Colonic mucosa (tissue), 4 donors: ENCODE data around the gene UBFD1. TPM values are rescaled to one million over a fixed set of nuclear protein-coding genes. Genes with fewer than 3 reads are reported as not detected.
A peak's percentile ranks its signal among the peaks of the same experiment; 100 is the strongest.

ENCODE experiments used
- DNase-seq: peaks from one replicate; pipeline ENCODE4 v3.0.0-alpha.2; 2020
- H3K27ac ChIP-seq: fragments of 200-600 bp; one replicate; pipeline ENCODE4 v1.8.0; 2021
- H3K27me3 ChIP-seq: fragments of 200-600 bp; one replicate; pipeline ENCODE4 v1.8.0; 2021
- H3K36me3 ChIP-seq: fragments of 200-600 bp; one replicate; pipeline ENCODE4 v1.8.0; 2021
- H3K4me1 ChIP-seq: fragments of 200-600 bp; one replicate; pipeline ENCODE4 v1.8.0; 2021; ENCODE audit warnings: mild to moderate bottlenecking
- H3K4me3 ChIP-seq: fragments of 200-600 bp; one replicate; pipeline ENCODE4 v1.8.0; 2021
- H3K9ac ChIP-seq, 2 donors: one replicate each; pipeline ENCODE4 v1.7.0; 2013; ENCODE audit warnings: control low read depth in 2 of 2, low read depth in 2 of 2, low read length in 2 of 2
- H3K9me3 ChIP-seq: fragments of 200-600 bp; one replicate; pipeline ENCODE4 v1.8.0; 2021
- intact Hi-C: fragments of 100-400 bp; cut with DNase I; formaldehyde crosslinking; loops from one replicate; pipeline ENCODE4 v1.14.1; 2022
- total RNA-seq, 2 donors: library from RNA; stranded (reverse); fragmentation: NEBNext Ultra II Directional in 1 of 2; extraction: Animal tissue kit (Norgen Biotek cat#: 25700) in 1 of 2; gene quantifications; one replicate each; pipeline ENCODE4 v1.2.1, GENCODE V29; 2021
- TF ChIP-seq, protein P1 (sequence below): fragments of 200-600 bp; IDR thresholded peaks from one replicate; pipeline ENCODE4 v1.8.0; 2022; ENCODE audit warnings: antibody characterized with exemption, mild to moderate bottlenecking
- donor health status: healthy.
- donor health status: DM: no; HTN: no; CAD: no.
- donor health status: DM: no; HTN: no; CAD: no.

The UBFD1 gene
- total RNA-seq, 2 donors from 2014 or later: 32.4 to 62.4 TPM

- H3K4me1 ChIP-seq: no peaks in the 10 kb centered on the region
- DNase-seq: no peak
- no peaks in the 10 kb centered on the region for H3K27me3 ChIP-seq
- TF ChIP-seq, protein P1, sequence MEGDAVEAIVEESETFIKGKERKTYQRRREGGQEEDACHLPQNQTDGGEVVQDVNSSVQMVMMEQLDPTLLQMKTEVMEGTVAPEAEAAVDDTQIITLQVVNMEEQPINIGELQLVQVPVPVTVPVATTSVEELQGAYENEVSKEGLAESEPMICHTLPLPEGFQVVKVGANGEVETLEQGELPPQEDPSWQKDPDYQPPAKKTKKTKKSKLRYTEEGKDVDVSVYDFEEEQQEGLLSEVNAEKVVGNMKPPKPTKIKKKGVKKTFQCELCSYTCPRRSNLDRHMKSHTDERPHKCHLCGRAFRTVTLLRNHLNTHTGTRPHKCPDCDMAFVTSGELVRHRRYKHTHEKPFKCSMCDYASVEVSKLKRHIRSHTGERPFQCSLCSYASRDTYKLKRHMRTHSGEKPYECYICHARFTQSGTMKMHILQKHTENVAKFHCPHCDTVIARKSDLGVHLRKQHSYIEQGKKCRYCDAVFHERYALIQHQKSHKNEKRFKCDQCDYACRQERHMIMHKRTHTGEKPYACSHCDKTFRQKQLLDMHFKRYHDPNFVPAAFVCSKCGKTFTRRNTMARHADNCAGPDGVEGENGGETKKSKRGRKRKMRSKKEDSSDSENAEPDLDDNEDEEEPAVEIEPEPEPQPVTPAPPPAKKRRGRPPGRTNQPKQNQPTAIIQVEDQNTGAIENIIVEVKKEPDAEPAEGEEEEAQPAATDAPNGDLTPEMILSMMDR: no peak
- no peak overlapping the region for H3K9ac ChIP-seq
- no peaks in the 10 kb centered on the region for H3K36me3 ChIP-seq
- intact Hi-C loops: no loop called here
- no peak overlapping the region for H3K27ac ChIP-seq
- no peaks in the 10 kb centered on the region for H3K9me3 ChIP-seq
- no peak overlapping the region for H3K4me3 ChIP-seq
Measured at GRCh38 chr16:23549938-23550337, 7.6 kb upstream of the UBFD1 start.

DNA sequence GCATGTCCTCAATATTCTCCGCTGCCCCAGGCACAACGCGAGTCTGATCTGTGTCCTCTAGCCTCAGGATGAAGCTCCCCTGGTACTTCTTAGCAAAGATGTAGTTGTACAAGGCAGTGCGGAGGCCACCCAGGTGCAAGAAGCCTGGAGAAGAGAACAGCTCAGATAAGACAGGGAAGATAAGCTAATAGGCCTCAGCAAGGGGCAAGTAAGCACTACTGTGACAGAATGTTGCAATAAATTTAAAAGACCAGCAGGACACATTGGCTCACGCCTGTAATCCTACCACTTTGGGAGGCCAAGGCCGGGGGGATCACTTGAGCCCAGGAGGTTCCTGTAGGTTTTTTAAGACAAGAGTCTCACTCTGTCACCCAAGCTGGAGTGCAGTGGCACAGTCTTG is 5.4 kb upstream of the UBFD1 start:
- intact Hi-C loops: no loop called here
- Histone ChIP-seq H3K4me3 (no peak overlapping the region), H3K27me3 (no peaks in the 10 kb centered on the region), H3K9me3 (no peaks in the 10 kb centered on the region), H3K9ac (no peak overlapping the region), H3K27ac (no peak overlapping the region), H3K36me3 (no peaks in the 10 kb centered on the region), H3K4me1 (no peaks in the 10 kb centered on the region)
- TF ChIP-seq, protein P1: no peak
- DNase-seq: no peak

- no peak for DNase-seq
- intact Hi-C loops: no loop called here
- no peak overlapping the region for H3K9ac ChIP-seq
- no peaks in the 10 kb centered on the region for H3K27me3 ChIP-seq
- H3K36me3 ChIP-seq: no peaks in the 10 kb centered on the region
- TF ChIP-seq, protein P1: no peak
- H3K4me1 ChIP-seq: no peaks in the 10 kb centered on the region
- no peaks in the 10 kb centered on the region for H3K9me3 ChIP-seq
- no peak overlapping the region for H3K4me3 ChIP-seq
- no peak overlapping the region for H3K27ac ChIP-seq
Measured at GRCh38 chr16:23554536-23554935, 3.0 kb upstream of the UBFD1 start.

GRCh38 chr16:23557779-23558702 is 514 bp downstream of the UBFD1 start:
- no peaks in the 10 kb centered on the region for H3K27me3 ChIP-seq
- TF ChIP-seq, protein P1: no peak
- peak overlapping the region; percentile 98 for H3K4me3 ChIP-seq
- no peaks in the 10 kb centered on the region for H3K4me1 ChIP-seq
- peaks cover 11% of the 10 kb centered on the region for H3K36me3 ChIP-seq
- H3K9ac ChIP-seq: peak overlapping the region; percentile 89
- no peaks in the 10 kb centered on the region for H3K9me3 ChIP-seq
- DNase-seq: peak; percentile 31
- intact Hi-C loops: no loop called here
- peak overlapping the region; percentile 75 for H3K27ac ChIP-seq

DNA sequence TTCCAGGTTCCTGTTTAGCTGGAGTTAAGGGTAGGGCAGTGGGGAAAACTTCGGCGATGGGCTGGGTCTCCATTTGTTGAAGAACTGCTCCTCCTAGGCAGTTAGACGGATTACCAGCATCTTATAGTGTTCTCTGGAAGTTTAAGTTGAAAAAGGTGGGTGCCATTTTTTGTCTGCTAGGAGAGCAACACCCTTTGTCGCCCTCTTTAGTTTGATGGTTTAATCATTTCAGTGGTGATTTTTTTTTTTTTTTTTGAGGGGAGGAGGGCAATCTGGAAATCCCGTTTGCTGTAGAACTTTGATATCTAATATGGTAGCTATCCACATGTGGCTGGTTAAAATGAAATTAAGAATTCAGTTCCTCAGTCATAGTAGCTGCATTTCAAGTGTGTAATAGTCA is 4.1 kb downstream of the UBFD1 start:
- H3K9ac ChIP-seq: no peak overlapping the region
- H3K4me3 ChIP-seq: no peak overlapping the region
- no peak overlapping the region for H3K27ac ChIP-seq
- no peak for DNase-seq
- H3K9me3 ChIP-seq: no peaks in the 10 kb centered on the region
- TF ChIP-seq, protein P1: no peak
- H3K4me1 ChIP-seq: no peaks in the 10 kb centered on the region
- H3K36me3 ChIP-seq: peaks cover 23% of the 10 kb centered on the region
- no peaks in the 10 kb centered on the region for H3K27me3 ChIP-seq
- intact Hi-C loops: no loop called here
